Effector memory CD4-positive, alpha-beta T cell (primary cell): Measurements from ENCODE around the gene CAPS2.

Experiments used
- DNase-seq, 3 donors: peaks; one replicate each; pipeline ENCODE4 v3.0.0-alpha.2; 2020
- H3K27ac ChIP-seq: 2 replicates; pipeline ENCODE4 v1.7.0; 2013; ENCODE audit warnings: mild to moderate bottlenecking, low read length, moderate library complexity; ENCODE audit not compliant: insufficient read depth, poor library complexity, severe bottlenecking
- H3K27me3 ChIP-seq: replicated peaks from 2 replicates; pipeline ENCODE4 v1.7.0; 2013; ENCODE audit warnings: mild to moderate bottlenecking, low read length; ENCODE audit not compliant: insufficient read depth, control insufficient read depth, poor library complexity, severe bottlenecking
- H3K36me3 ChIP-seq: 2 replicates; pipeline ENCODE4 v1.7.0; 2013; ENCODE audit warnings: mild to moderate bottlenecking, low read length, moderate library complexity; ENCODE audit not compliant: control insufficient read depth, insufficient read depth
- H3K4me1 ChIP-seq: 2 replicates; pipeline ENCODE4 v1.7.0; 2013; ENCODE audit warnings: low read length, mild to moderate bottlenecking; ENCODE audit not compliant: control insufficient read depth, insufficient read depth, poor library complexity, severe bottlenecking
- H3K4me3 ChIP-seq: 2 replicates; pipeline ENCODE4 v1.7.0; 2013; ENCODE audit warnings: low read length, low read depth, mild to moderate bottlenecking; ENCODE audit not compliant: insufficient read depth, poor library complexity, severe bottlenecking
- H3K9me3 ChIP-seq: 2 replicates; pipeline ENCODE4 v1.7.0; 2013; ENCODE audit warnings: mild to moderate bottlenecking, low read length, moderate library complexity; ENCODE audit not compliant: control insufficient read depth

The CAPS2 gene

DNA sequence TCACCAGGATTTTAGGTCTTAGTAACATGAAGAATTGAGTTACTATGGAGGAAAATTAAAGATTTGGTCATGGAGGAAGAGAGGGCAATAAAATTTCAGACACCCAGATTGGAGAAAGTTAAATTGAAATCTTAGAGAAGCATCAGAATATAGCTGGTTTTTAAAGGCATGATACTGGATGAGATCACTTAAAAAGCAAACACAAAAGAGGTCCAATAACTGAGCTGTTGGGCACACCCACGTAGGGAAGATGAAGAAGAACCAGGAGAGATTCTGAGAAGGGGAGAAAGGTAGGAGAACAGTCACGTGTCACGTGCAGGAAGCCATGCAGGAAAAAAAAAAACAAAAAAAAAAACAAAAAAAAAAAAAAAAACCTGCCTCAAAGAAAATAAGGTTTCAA lies 18.8 kb downstream of the CAPS2 start:
- no peak overlapping the region for H3K27ac ChIP-seq
- no peaks in the 10 kb centered on the region for H3K4me1 ChIP-seq
- no peaks in the 10 kb centered on the region for H3K27me3 ChIP-seq
- no peak for DNase-seq
- no peaks in the 10 kb centered on the region for H3K36me3 ChIP-seq
- no peaks in the 10 kb centered on the region for H3K9me3 ChIP-seq
- H3K4me3 ChIP-seq, result no peak overlapping the region

DNA sequence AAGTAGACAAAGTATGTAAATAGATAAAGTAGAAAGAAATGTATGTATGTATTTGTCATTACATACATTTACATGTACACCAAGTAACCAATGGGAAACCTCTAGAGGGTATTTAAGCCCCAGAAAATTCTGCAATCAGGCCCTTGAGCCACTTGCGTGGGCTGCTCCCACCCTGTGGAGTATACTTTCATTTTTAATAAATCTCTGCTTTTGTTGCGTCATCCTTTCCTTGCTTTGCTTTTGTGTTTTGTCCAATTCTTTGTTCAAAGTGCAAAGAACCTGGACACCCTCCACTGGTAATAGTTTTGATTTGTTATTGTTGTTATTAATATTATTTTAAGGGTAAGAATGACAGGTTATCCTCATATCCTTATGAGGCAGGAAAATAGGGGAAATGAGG lies 21.8 kb downstream of the CAPS2 start:
- no peak overlapping the region for H3K27ac ChIP-seq
- no peaks in the 10 kb centered on the region for H3K9me3 ChIP-seq
- no peak overlapping the region for H3K4me3 ChIP-seq
- H3K36me3 ChIP-seq, result no peaks in the 10 kb centered on the region
- no peaks in the 10 kb centered on the region for H3K27me3 ChIP-seq
- no peak for DNase-seq
- H3K4me1 ChIP-seq, result no peaks in the 10 kb centered on the region

DNA sequence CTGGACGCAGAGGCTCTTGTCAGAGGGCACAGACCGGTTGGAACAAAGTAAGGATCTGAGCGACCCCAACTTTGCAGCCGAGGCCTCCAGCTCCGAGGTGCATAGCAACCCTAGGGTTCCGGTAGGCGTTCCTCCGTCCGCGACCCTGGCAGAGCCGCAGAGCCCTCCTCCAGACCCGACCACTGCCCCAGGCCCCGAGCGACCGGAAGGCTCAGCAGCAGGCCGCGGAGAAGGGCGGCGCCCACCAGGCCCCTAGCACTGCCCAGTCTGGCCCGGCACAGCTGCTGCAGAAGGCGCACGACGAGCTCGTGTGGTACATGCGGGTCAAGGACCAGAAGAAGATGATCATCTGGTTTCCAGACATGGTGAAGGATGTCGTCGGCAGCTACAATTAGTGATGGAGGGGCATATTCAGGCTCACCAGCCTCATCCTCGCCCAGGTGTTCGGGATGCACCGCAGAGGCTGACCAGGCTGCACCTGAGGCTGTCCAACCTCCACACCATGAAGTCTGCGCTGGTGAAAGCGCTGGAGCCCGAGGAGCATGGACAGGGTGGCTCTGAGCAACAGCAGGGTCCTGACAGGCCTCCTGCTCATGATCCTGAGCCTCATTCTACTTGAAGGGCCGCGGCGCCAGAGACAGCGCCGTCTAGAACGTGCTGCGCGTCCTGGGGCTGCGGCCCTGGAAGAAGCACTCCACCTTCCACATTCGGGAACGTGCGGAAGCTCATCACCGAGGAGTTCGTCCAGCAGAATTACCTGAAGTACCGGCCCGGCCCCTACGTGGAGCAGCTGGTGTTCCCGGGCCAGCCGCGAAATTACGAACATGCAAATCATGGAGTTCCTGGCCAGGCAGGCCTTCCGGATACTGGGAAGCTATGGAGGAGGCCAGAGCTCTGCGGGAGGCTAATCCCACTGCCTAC lies 24.5 kb downstream of the CAPS2 start:
- no peak for DNase-seq
- no peaks in the 10 kb centered on the region for H3K4me1 ChIP-seq
- no peak overlapping the region for H3K27ac ChIP-seq
- H3K27me3 ChIP-seq, result no peaks in the 10 kb centered on the region
- H3K36me3 ChIP-seq, result no peaks in the 10 kb centered on the region
- H3K9me3 ChIP-seq, result no peaks in the 10 kb centered on the region
- H3K4me3 ChIP-seq, result no peak overlapping the region

DNA sequence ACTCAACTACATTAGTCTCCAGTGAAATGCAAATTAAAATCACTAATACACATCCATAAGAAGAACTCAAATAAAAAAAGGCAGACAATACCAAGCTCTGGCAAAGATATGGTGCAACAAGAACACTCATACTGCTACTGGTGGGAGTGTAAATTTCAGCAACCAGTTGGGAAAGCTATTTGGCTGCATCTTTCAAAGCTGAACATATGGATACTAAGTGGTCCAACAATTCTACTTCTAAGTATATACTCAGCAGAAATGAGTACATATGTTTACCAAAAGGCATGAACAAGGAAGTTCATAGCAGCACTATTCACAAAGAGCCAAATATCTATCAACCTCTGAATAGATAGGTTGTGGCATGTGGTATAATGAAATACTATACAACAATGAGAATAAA lies 27.3 kb downstream of the CAPS2 start:
- no peak for DNase-seq
- Histone ChIP-seq H3K27me3 (no peaks in the 10 kb centered on the region), H3K36me3 (no peaks in the 10 kb centered on the region), H3K4me1 (no peaks in the 10 kb centered on the region), H3K4me3 (no peak overlapping the region), H3K9me3 (no peaks in the 10 kb centered on the region), H3K27ac (no peak overlapping the region)

DNA sequence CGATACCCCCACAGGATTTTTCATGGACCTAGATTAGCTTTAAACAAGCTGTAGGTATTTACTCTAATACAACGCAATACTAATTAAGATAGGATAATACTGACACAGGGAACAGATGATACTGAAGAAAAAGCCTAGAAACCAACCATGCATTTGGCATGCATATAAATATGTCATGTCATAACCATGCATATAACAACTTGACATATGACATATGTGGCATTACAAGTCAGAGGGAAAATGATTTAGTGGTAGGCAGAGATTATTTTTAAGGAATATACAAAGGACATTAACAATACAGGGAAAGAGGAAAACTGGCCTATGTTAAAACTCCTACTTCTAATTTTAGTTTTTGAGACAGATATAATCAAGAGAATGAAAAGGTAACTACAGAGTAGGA lies 27.9 kb downstream of the CAPS2 start:
- no peak for DNase-seq
- H3K4me3 ChIP-seq, result no peak overlapping the region

DNA sequence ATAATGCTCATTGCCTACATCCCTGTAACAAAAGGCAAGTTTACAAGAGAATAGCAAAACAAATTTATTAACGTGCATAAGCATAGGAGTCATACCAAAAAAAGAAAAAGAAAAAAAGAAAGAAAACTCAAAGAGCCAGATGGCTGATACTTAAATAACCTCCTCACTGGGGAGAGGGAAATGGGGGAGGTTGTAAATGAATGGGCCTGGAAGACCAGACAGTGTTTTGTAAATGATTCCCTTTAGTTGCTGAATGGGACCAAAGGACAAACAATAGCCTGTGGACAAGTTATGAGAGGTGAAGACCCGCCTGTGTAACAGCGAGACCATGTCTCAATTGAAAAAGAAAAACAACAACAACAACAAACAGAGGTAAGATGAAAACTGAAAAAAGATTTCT lies 35.3 kb downstream of the CAPS2 start:
- Histone ChIP-seq H3K36me3 (no peaks in the 10 kb centered on the region), H3K9me3 (no peaks in the 10 kb centered on the region), H3K4me1 (no peaks in the 10 kb centered on the region), H3K4me3 (no peak overlapping the region), H3K27ac (no peak overlapping the region), H3K27me3 (no peaks in the 10 kb centered on the region)
- no peak for DNase-seq

More for the DNA sequence above, 27.9 kb downstream of the CAPS2 start:
- Histone ChIP-seq H3K9me3 (no peaks in the 10 kb centered on the region), H3K27me3 (no peaks in the 10 kb centered on the region), H3K4me1 (no peaks in the 10 kb centered on the region), H3K36me3 (no peaks in the 10 kb centered on the region), H3K27ac (no peak overlapping the region)

DNA sequence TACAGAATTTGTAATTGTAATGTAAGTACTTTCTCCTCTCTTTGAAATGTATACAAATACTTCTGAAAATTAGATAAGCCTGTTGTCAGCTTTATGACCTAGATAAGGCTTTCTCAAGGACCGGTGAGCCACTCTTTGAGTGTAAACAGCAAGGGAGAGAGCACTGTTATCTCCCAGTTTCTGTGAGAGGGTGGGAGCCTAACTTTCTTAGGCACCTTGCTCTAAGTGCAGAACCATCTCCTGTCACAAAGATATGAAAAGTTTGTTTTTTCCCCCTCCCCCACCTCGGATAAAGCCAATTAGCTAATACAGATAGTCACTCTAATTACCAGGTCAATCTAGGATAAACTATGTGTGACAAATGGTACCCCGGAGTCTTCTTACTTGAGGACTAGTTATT lies 35.8 kb downstream of the CAPS2 start:
- Histone ChIP-seq H3K27ac (no peak overlapping the region), H3K4me3 (no peak overlapping the region), H3K36me3 (no peaks in the 10 kb centered on the region), H3K4me1 (no peaks in the 10 kb centered on the region), H3K27me3 (no peaks in the 10 kb centered on the region), H3K9me3 (no peaks in the 10 kb centered on the region)
- no peak for DNase-seq

DNA sequence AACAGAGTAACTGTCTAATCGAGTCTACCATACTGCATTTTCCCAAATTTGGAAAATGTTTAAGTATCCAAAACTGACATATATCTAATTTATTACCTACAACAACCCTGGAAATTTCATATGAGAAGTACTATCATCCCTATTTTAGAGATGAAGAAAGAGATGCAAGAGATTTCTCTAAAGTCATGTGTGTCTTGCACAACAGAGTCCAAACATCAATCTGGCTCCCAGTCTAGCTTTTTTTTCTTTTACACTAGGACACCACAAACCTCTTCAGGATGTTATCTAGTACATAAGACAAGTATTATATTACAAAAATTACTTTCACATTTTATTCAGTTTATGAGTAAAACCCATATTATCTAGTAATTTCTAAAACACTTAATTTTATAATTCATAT lies 39.1 kb downstream of the CAPS2 start:
- H3K9me3 ChIP-seq, result no peaks in the 10 kb centered on the region
- DNase-seq, result no peak
- H3K36me3 ChIP-seq, result no peaks in the 10 kb centered on the region
- H3K27ac ChIP-seq, result no peak overlapping the region
- H3K4me3 ChIP-seq, result no peak overlapping the region
- no peaks in the 10 kb centered on the region for H3K27me3 ChIP-seq
- no peaks in the 10 kb centered on the region for H3K4me1 ChIP-seq

DNA sequence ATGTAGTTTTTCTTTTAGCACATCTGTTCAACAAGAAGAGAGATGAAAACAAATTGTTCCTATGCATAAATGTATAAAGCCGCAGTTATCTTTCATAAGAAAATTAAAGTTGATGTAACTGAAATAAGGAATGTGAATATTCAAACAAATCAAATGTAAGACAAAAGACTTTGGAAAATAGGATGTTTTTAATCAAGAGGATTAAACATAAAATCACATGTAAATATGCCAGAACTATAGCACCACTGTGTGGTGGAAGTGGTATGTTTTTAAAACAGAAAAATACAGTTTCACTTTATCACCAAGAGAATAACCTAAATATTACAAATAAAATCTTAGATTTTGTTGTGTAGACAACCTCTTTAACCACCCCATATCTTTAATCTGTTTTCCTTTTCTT lies 40.4 kb downstream of the CAPS2 start:
- H3K4me1 ChIP-seq, result no peaks in the 10 kb centered on the region
- no peak for DNase-seq

DNA sequence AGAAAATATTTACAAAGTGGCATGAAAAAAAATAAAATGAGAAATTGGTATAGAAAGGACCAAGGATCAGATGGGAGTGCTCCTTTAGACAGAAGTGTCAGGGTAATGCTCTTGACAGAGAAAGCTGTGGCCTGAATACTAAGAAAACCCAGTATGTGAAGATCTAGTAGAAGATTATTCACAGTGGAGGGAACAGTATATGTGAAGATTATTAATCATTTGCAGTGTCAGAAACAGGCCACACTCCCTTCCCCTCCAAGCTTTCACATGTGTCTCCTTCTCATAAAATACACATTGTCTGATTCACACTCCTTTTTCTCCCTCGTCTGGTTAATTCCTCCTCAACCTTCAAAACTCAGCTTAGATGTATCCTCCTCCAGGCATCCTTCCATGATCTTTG lies 41.3 kb downstream of the CAPS2 start:
- Histone ChIP-seq H3K27ac (no peak overlapping the region), H3K9me3 (no peaks in the 10 kb centered on the region), H3K27me3 (no peaks in the 10 kb centered on the region), H3K36me3 (no peaks in the 10 kb centered on the region), H3K4me1 (no peaks in the 10 kb centered on the region), H3K4me3 (no peak overlapping the region)
- no peak for DNase-seq

More for the DNA sequence above, 40.4 kb downstream of the CAPS2 start:
- H3K36me3 ChIP-seq, result no peaks in the 10 kb centered on the region
- H3K4me3 ChIP-seq, result no peak overlapping the region
- H3K27me3 ChIP-seq, result no peaks in the 10 kb centered on the region
- no peaks in the 10 kb centered on the region for H3K9me3 ChIP-seq
- H3K27ac ChIP-seq, result no peak overlapping the region
